Osteocyte (in vitro differentiated cells): Measurements from ENCODE around the gene KIF9. TPM values are rescaled to one million over a fixed set of nuclear protein-coding genes. Genes with fewer than 3 reads are reported as not detected.

Experiments
- DNase-seq: peaks from one replicate; pipeline ENCODE4 v3.0.0; 2021; ENCODE audit warnings: mixed read lengths; ENCODE audit not compliant: unreplicated experiment; ENCODE audit errors: extremely low spot score
- H3K27ac Mint-ChIP-seq: one replicate; pipeline ENCODE4 v1.8.0; 2021; ENCODE audit warnings: mild to moderate bottlenecking, mixed read lengths; ENCODE audit not compliant: unreplicated experiment
- H3K27me3 Mint-ChIP-seq: one replicate; pipeline ENCODE4 v1.8.0; 2021; ENCODE audit warnings: mixed read lengths; ENCODE audit not compliant: unreplicated experiment
- H3K36me3 Mint-ChIP-seq: one replicate; pipeline ENCODE4 v1.8.0; 2021; ENCODE audit warnings: mixed read lengths; ENCODE audit not compliant: unreplicated experiment
- H3K4me1 Mint-ChIP-seq: one replicate; pipeline ENCODE4 v1.8.0; 2021; ENCODE audit warnings: mixed read lengths; ENCODE audit not compliant: unreplicated experiment
- H3K4me3 Mint-ChIP-seq: one replicate; pipeline ENCODE4 v1.8.0; 2021; ENCODE audit warnings: mild to moderate bottlenecking, moderate library complexity, mixed read lengths; ENCODE audit not compliant: unreplicated experiment
- H3K9me3 Mint-ChIP-seq: one replicate; pipeline ENCODE4 v1.8.0; 2021; ENCODE audit warnings: mixed read lengths; ENCODE audit not compliant: unreplicated experiment
- CTCF ChIP-seq: fragments of 200-600 bp; sonication (generic); IDR thresholded peaks from 2 replicates; pipeline ENCODE4 v1.5.0; 2021; ENCODE audit warnings: antibody characterized with exemption, mild to moderate bottlenecking, moderate library complexity
- total RNA-seq: library from RNA; stranded (reverse); gene quantifications from 2 replicates; pipeline ENCODE4 v1.2.1, GENCODE V29; 2021

KIF9 gene
- total RNA-seq, 1 donor from 2014 or later, result 6.2 TPM

DNA sequence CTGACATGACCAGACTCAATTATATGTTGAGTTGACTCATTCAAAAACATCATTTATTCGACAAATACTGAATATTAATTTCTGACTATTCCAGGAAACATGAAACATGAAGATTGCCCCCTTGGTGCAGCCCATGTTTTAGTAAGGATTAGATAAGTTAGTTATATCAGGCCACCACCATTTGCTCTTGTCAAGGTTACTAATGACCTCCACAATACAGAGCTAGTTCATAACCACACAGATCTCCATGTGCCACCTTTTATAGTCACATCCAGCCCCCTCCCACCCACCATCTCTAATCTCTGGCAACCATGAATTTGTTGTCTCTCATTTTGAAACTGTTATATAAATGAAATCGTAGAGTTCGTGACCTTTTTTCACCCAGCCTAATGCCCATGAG lies 15.8 kb upstream of the KIF9 start:
- no peak for TF ChIP-seq CTCF
- no peaks in the 10 kb centered on the region for H3K27me3 Mint-ChIP-seq
- no peak overlapping the region for H3K27ac Mint-ChIP-seq
- H3K4me3 Mint-ChIP-seq, result no peak overlapping the region
- no peak for DNase-seq
- H3K4me1 Mint-ChIP-seq, result no peaks in the 10 kb centered on the region
- peaks cover 17% of the 10 kb centered on the region for H3K36me3 Mint-ChIP-seq
- H3K9me3 Mint-ChIP-seq, result no peaks in the 10 kb centered on the region

DNA sequence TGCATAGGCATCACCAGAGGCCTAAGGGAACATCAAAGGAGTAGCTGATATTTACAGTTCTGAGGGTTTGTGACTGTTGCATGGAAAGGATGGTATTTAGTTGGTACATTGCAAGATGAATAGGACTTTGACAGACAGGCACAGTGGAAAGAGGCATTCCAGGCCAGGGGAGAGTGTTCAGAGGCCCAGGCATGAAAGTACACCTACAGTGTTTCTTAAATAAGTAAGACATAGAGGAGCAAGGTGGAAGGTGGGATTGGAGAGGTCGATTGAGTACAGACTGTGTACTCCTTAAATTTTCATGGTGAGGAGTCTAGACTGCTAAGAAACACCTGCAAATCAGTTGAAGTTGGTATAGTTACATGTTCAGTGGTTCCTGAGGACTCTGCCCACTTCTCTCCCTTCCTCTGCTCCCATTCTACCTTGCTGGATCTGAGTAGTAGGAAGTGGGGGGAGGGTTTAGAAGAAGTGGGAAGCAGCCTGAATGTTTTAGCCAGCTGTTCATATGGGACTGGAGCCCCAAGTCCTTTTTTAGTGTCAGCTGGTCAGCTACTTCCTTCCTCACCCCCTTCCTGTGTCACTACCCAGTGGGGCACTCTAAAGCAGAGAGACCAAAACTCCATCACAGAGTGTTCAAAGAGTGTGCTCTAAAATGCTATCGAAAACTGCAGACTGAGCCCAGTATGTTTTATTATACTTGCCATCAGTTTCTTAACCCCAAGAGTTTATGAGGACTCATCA lies 14.1 kb upstream of the KIF9 start:
- peaks cover 9% of the 10 kb centered on the region for H3K36me3 Mint-ChIP-seq
- TF ChIP-seq CTCF, result no peak
- DNase-seq, result no peak
- no peak overlapping the region for H3K27ac Mint-ChIP-seq
- H3K27me3 Mint-ChIP-seq, result no peaks in the 10 kb centered on the region
- H3K9me3 Mint-ChIP-seq, result no peaks in the 10 kb centered on the region
- no peaks in the 10 kb centered on the region for H3K4me1 Mint-ChIP-seq
- H3K4me3 Mint-ChIP-seq, result no peak overlapping the region

GRCh38 chr3:47295976-47296375 lies 13.4 kb upstream of the KIF9 start:
- no peaks in the 10 kb centered on the region for H3K9me3 Mint-ChIP-seq
- H3K27me3 Mint-ChIP-seq, result no peaks in the 10 kb centered on the region
- DNase-seq, result no peak
- TF ChIP-seq CTCF, result no peak
- H3K36me3 Mint-ChIP-seq, result peaks cover 9% of the 10 kb centered on the region
- H3K27ac Mint-ChIP-seq, result no peak overlapping the region
- no peaks in the 10 kb centered on the region for H3K4me1 Mint-ChIP-seq
- no peak overlapping the region for H3K4me3 Mint-ChIP-seq

DNA sequence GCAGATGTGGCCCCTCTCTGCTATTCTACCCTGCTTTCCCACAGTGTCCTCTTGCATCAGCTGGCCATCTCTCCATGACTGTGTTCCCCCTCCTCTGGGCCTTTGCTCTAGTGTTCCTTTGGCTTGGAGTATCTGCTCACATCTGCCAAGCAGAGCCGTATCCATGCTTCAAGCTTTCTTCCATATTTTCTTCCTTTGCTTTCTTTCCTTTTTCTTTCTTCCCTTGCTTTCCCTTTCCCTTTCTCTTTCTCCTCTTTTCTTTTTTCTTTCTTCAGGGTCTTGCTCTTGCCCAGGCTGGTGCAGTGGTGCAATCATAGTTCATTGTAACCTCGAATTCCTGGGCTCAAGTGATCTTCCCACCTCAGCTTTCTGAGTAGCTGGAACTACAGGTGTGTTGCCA lies 12.7 kb upstream of the KIF9 start:
- Mint-ChIP-seq H3K4me1 (no peaks in the 10 kb centered on the region), H3K9me3 (no peaks in the 10 kb centered on the region), H3K36me3 (peaks cover 11% of the 10 kb centered on the region), H3K4me3 (no peak overlapping the region), H3K27ac (no peak overlapping the region), H3K27me3 (no peaks in the 10 kb centered on the region)
- DNase-seq, result no peak
- TF ChIP-seq CTCF, result no peak

- Mint-ChIP-seq H3K27ac (no peak overlapping the region), H3K36me3 (peaks cover 11% of the 10 kb centered on the region), H3K4me1 (no peaks in the 10 kb centered on the region)
Measured at GRCh38 chr3:47294392-47294791, 11.8 kb upstream of the KIF9 start.

More at GRCh38 chr3:47294392-47294791, 11.8 kb upstream of the KIF9 start:
- H3K9me3 Mint-ChIP-seq, result no peaks in the 10 kb centered on the region
- DNase-seq, result no peak
- H3K27me3 Mint-ChIP-seq, result no peaks in the 10 kb centered on the region
- H3K4me3 Mint-ChIP-seq, result no peak overlapping the region
- no peak for TF ChIP-seq CTCF
